Activated T-helper 2 cell treated with anti-CD3 and anti-CD28 coated beads, Interferon-gamma antibody, Interleukin-2, Interleukin-4, amounts not matched to agents 10 μg/mL and 5 μg/mL and 100 μg/mL, durations not matched to agents 14 hours and 24 hours and 36 hours (primary cell): ENCODE measurements around the gene U2AF2. TPM values are rescaled to one million over a fixed set of nuclear protein-coding genes. Genes with fewer than 3 reads are reported as not detected.

Experiments
- DNase-seq: peaks from one replicate; pipeline ENCODE4 v3.0.0; 2021; ENCODE audit warnings: low spot score
- H3K27ac Mint-ChIP-seq: one replicate; pipeline ENCODE4 v1.8.0; 2021; ENCODE audit warnings: mixed read lengths
- H3K27me3 Mint-ChIP-seq: one replicate; pipeline ENCODE4 v1.8.0; 2021; ENCODE audit warnings: low read depth, mixed read lengths
- H3K36me3 Mint-ChIP-seq: one replicate; pipeline ENCODE4 v1.8.0; 2021; ENCODE audit warnings: low read depth, mixed read lengths
- H3K4me1 Mint-ChIP-seq: one replicate; pipeline ENCODE4 v1.8.0; 2021; ENCODE audit warnings: low read depth, mixed read lengths
- H3K4me3 Mint-ChIP-seq: one replicate; pipeline ENCODE4 v1.8.0; 2021; ENCODE audit warnings: low read depth, mild to moderate bottlenecking, moderate library complexity, mixed read lengths
- H3K9me3 Mint-ChIP-seq: one replicate; pipeline ENCODE4 v1.8.0; 2021; ENCODE audit warnings: mixed read lengths
- intact Hi-C: fragments of 100-400 bp; cut with micrococcal nuclease; formaldehyde crosslinking; loops from one replicate; pipeline ENCODE4 v1.15.1; 2023
- total RNA-seq: library from RNA; stranded (reverse); gene quantifications from 2 replicates; pipeline ENCODE4 v1.2.3, GENCODE V29; 2022

U2AF2 gene
- total RNA-seq, 1 donor from 2014 or later = 351 TPM

DNA sequence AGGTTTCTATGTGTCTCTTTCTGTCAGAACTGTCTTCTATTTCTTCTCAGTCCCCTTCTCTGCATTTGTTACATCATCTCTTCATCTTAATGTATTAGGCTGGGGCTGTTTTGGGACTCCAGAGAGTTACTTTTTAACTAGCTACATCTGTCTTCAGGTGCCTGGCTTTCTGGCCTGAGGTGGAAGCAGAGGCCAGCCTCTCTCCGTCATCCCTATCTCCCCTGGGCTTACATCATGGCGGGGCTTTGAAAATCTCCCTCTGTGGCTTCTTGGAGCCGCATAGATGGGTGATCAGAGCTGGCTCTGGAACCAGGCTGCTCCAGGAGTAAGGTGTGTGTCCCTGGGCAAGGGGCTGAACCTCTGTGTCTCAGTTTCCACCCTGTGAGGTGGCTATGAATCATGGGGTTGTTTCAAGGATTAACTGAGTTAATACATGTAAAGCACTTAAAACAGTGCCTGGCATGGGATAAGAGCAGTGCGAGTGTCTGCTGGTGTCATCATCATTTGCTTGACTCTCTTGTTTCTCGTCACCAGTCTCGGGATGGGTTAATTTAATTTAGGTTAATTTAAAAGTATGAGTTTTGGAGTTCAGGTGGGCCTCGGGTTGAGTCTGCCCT, 22.2 kb downstream of the U2AF2 start:
- H3K4me1 Mint-ChIP-seq = peaks cover 37% of the 10 kb centered on the region
- H3K4me3 Mint-ChIP-seq = peak overlapping the region; percentile 100
- intact Hi-C loops = loop anchor here (5.0 kb wide), 1 partner anchor 35 kb away; the partner anchor contains the start of genes ZNF580 and ZNF581
- no peaks in the 10 kb centered on the region for H3K9me3 Mint-ChIP-seq
- no peak for DNase-seq
- peak overlapping the region; percentile 23 for H3K27ac Mint-ChIP-seq
- peaks cover 53% of the 10 kb centered on the region for H3K36me3 Mint-ChIP-seq
- no peaks in the 10 kb centered on the region for H3K27me3 Mint-ChIP-seq

DNA sequence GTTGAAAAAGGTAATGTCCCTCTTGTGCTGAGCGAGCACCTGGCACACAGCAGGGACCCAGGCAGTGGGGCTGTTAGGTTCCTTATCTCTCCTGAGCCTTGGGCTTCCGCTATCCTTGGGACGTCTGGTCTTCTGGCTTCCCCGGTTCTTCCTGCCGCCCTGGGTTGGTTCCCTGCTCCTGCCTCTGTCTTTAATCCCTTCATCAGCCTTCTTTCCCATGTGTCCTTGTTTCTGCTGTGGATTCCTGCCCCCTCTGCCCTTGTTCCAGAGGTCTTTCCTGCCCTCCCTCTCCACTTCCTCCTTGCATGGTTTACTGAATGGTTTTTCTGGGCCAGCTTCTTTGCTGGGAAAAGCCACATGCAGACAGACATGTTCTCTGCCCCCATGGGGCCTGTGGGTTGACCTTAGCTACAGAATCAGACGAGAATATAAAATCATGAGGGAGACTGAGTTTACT, 22.8 kb downstream of the U2AF2 start:
- Mint-ChIP-seq H3K4me3 (peak overlapping the region; percentile 23), H3K4me1 (peaks cover 37% of the 10 kb centered on the region), H3K36me3 (peaks cover 49% of the 10 kb centered on the region), H3K27ac (peak overlapping the region; percentile 5), H3K27me3 (no peaks in the 10 kb centered on the region), H3K9me3 (no peaks in the 10 kb centered on the region)
- DNase-seq = no peak
- intact Hi-C loops = loop anchor here (5.0 kb wide), 1 partner anchor 35 kb away; the partner anchor contains the start of genes ZNF580 and ZNF581

DNA sequence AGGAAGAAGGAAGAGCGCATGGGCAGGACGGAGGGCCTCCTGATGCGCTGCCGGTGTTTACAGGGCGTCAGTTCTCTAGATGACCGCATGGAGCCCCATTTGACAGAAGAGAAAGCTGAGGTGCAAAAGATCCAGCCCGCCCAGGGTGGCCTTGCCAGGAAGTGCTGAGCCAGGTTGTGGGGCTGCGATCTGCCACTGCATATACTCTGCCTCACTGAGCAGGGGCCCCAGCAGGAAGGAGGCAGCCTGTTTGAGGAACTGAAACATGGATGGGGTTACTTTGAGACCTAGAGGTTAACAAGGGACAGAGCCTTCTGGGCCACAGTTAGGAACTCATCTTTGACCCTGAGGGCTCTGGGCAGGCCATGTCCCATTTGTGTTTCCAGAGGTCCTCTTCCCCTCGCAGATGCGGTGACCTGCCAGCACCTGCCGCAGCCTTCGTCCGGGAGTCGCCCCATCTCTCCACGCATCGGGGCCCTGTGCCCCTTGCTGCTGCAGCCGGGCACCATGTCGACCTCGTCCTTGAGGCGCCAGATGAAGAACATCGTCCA, 23.4 kb downstream of the U2AF2 start:
- H3K27ac Mint-ChIP-seq = no peak overlapping the region
- no peaks in the 10 kb centered on the region for H3K27me3 Mint-ChIP-seq
- H3K4me1 Mint-ChIP-seq = peaks cover 37% of the 10 kb centered on the region
- DNase-seq = no peak
- no peak overlapping the region for H3K4me3 Mint-ChIP-seq
- peaks cover 47% of the 10 kb centered on the region for H3K36me3 Mint-ChIP-seq
- H3K9me3 Mint-ChIP-seq = no peaks in the 10 kb centered on the region
- intact Hi-C loops = loop anchor here (5.0 kb wide), 1 partner anchor 36 kb away; the partner anchor contains the start of genes ZNF580 and ZNF581

DNA sequence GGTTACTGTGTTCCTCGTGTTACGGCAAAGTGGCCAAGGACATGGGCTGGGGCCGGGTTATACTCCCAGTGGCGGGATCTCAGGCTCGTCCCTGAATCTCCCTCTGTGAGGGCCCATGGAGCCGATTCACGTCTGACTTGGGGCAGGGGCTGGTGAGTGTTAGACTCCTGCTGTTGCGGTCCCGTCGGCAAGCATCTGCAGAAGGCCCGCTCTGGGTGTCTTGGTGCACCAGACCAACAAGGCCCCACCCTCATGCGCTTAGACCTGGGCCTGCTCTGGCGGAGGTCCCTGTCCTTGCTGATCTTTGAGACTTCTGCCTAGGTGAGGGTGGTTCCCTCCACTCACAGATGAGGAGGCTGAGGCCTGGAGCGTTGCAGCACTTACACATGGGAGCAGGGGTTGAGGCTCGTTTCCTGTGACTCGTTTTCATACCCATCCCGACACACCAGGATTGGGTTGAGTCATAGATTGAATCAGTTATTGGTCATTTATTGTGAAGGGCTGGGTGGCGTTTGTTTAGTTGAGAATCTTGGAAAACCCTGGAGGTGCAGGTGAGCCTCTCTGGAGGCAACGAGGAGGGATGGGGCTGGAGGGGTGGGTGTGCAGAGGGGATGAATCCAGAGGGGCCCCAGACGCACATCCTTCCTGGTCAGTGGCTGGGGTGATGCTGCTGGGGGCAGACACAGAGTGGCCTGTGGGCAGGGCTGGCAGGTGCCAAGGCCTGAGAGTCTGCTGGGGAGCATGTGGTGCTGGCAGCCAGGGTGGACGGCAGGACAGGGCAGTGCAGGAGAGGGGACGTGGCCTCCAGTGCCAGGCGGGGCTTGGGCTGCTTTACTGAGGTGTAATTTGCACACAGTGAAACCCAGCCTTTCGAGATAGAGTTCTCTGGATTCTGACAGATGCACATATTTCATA, 24.8 kb downstream of the U2AF2 start:
- intact Hi-C loops = loop anchor here (5.0 kb wide), 1 partner anchor 37 kb away; the partner anchor contains the start of genes ZNF580 and ZNF581
- Mint-ChIP-seq H3K4me3 (no peak overlapping the region), H3K9me3 (no peaks in the 10 kb centered on the region), H3K36me3 (peaks cover 41% of the 10 kb centered on the region), H3K4me1 (peaks cover 31% of the 10 kb centered on the region), H3K27me3 (no peaks in the 10 kb centered on the region), H3K27ac (peak overlapping the region; percentile 6)
- no peak for DNase-seq

DNA sequence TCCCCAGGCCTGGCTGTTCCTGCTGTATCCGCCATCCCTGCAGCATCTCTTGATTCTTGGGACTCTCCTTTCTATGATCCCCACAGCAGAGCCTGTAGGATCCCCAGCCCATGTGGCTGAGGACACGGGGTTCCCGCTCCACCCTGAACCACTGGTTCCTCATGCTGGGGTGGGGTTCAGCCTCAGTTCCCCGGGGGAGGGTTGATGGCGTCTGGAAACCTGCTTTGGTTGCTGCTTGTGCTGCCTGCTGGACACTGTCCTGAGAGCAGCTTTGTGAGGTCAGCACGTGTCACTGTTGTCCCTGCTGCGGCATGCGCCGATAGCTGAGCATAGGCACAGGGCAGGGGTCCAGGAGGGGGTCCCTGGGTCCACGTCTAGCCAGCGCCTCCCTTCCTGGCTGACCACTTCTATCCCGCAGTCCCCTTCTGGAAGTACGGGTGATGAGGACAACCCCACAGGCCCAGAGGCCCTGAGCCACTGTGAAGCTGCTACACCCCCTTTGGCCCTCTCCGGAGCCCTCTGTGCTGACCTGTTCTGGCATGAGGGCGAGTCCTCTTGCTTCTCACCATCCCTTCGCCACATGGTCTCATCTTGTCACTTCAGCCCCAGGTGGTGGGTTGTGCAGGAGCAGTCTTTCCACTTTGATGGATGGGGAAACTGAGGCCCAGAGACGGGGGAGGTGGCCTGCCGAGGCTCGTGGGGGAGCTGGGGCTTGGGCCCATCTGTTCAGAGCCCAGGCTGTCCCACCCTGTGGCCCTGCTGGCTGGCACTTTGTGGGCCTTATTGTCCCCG, 25.7 kb downstream of the U2AF2 start:
- no peak overlapping the region for H3K27ac Mint-ChIP-seq
- H3K36me3 Mint-ChIP-seq = peaks cover 46% of the 10 kb centered on the region
- no peak for DNase-seq
- no peaks in the 10 kb centered on the region for H3K9me3 Mint-ChIP-seq
- H3K4me1 Mint-ChIP-seq = peaks cover 29% of the 10 kb centered on the region
- H3K4me3 Mint-ChIP-seq = no peak overlapping the region
- no peaks in the 10 kb centered on the region for H3K27me3 Mint-ChIP-seq
- intact Hi-C loops = no loop called here

DNA sequence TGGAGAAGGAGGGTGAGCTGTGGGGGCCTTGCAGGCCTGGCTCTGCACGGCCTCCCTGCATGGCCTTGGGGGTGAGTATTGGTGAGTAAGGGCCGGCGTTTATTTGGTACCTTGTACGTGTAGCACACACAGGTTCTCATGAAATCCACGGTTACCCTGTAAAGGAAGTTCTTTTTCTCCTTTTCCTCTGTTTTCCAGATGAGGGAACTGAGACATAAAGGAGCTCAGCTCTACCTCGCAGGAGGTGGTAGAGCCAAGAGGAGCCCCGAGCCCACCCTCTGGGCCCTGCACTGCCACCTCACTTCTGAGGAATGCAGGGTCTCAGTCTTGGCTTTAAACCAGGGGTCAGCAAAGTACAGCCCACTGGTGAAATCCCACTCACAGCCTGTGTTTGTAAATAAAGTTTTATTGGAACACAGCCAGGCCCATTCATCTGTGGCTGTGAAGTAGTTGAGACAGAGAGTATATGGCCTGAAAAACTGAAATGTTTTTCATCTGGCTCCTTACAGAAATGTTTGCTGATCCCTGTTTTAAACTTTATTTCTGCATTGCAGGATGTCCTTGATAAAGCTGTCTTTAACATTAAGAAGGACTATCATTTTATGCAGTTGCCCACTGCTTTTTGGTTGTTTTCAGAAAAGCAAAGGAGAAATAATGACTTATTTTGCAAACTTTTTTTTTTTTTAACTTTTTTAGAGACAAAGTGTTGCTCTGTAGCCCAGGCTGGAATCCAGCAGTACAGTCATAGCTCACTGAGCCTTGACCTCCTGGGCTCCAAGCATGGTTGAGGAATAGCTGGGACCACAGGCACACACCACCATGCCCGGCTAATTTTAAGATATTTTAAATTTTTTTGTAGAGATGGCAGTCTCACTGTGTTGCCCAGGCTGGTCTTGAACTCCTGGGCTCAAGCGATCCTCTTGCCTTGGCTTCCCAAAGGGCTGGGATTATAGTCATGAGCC, 26.6 kb downstream of the U2AF2 start:
- intact Hi-C loops = no loop called here
- no peak overlapping the region for H3K27ac Mint-ChIP-seq
- no peak overlapping the region for H3K4me3 Mint-ChIP-seq
- peaks cover 50% of the 10 kb centered on the region for H3K36me3 Mint-ChIP-seq
- H3K4me1 Mint-ChIP-seq = peaks cover 20% of the 10 kb centered on the region
- no peaks in the 10 kb centered on the region for H3K9me3 Mint-ChIP-seq
- no peaks in the 10 kb centered on the region for H3K27me3 Mint-ChIP-seq
- DNase-seq = no peak

DNA sequence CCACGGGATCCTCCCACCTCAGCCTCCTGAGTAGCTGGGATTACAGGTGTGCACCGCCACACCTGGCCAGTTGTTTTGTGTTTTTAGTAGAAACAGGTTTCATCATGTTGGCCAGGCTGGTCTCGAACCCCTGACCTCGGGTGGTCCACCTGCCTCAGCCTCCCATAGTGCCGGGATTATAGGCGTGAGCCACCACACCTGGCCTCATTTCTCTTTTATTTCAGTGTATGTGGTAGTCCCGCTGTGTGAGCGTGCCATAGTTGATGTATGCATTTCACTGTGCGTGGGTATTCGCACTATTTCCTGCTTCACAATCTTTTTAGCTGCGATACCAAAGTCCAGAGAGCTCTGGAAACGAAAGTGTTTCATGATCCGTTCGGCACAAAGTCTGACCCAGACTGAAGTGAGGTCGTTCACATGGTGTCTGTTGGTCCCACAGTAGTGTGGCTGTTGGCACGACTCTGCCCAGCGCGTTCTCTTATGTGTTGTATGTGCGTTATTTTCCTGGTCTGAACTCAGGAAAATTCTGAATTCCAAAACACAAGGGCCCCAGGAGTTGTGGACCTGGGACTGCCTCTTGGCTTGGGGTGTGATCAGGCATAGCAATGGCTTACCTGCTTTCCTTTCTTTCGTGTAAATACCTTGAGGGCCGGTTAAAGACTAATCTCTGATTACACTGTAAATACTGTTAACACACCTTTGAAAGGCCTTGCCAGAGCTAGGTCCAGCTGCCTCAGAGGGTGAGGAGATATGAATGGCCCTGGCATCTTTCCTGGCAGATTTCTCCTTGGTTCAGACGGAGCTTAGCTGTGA, 28.8 kb downstream of the U2AF2 start:
- H3K27ac Mint-ChIP-seq = no peak overlapping the region
- H3K4me3 Mint-ChIP-seq = no peak overlapping the region
- intact Hi-C loops = no loop called here
- H3K36me3 Mint-ChIP-seq = peaks cover 38% of the 10 kb centered on the region
- peaks cover 5% of the 10 kb centered on the region for H3K4me1 Mint-ChIP-seq
- H3K9me3 Mint-ChIP-seq = no peaks in the 10 kb centered on the region
- DNase-seq = no peak
- H3K27me3 Mint-ChIP-seq = no peaks in the 10 kb centered on the region

DNA sequence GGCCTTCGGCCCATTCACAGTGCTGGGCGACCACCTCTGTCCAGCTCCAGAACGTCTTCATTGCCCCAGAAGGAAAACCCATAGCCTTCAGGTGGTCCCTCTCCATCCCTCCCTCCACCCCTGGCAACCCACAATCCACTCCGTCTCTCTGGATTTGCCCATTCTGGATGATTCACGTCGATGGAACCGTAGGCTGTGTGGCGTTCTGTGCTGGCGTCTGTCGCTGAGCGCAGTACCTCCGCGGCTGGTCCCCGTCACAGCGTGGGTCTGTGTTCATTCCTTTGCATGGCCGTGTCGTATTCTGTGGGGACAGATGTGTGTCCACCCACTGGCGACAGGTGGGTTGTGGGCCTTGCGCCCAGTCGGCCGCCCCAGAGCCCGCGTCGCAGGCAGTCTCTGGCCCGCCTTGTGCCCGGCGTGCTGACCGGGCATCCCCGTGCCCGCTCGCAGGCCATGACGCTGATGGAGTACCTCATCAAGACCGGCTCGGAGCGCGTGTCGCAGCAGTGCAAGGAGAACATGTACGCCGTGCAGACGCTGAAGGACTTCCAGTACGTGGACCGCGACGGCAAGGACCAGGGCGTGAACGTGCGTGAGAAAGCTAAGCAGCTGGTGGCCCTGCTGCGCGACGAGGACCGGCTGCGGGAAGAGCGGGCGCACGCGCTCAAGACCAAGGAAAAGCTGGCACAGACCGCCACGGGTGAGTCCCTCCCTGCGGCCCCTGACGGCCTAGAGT, 30.3 kb downstream of the U2AF2 start:
- Mint-ChIP-seq H3K36me3 (peaks cover 35% of the 10 kb centered on the region), H3K4me1 (no peaks in the 10 kb centered on the region), H3K9me3 (no peaks in the 10 kb centered on the region), H3K27me3 (no peaks in the 10 kb centered on the region), H3K4me3 (no peak overlapping the region), H3K27ac (no peak overlapping the region)
- intact Hi-C loops = no loop called here
- DNase-seq = no peak

DNA sequence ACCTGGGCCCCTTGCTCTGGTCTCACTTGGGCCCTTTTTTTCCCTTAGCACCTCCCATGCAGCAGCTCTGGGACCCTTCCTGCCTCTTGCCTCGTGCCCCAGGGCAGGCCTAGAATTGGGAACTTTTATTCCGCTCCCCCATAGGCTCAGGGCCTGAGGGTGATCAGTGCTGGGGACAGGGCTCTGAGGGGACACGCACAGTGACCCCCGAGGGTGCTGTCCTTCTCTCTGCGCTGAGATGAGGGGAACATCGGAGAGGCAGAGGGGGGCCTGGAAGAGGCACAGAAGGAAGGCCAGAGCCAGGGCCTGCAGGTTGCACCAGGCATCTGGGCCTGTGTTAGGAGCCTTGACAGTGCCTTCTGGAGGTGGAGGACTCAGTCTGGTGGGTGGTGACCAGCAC, 30.9 kb downstream of the U2AF2 start:
- Mint-ChIP-seq H3K36me3 (peaks cover 39% of the 10 kb centered on the region), H3K4me3 (no peak overlapping the region), H3K27ac (no peak overlapping the region), H3K27me3 (no peaks in the 10 kb centered on the region), H3K4me1 (no peaks in the 10 kb centered on the region), H3K9me3 (no peaks in the 10 kb centered on the region)
- DNase-seq = no peak
- intact Hi-C loops = no loop called here

DNA sequence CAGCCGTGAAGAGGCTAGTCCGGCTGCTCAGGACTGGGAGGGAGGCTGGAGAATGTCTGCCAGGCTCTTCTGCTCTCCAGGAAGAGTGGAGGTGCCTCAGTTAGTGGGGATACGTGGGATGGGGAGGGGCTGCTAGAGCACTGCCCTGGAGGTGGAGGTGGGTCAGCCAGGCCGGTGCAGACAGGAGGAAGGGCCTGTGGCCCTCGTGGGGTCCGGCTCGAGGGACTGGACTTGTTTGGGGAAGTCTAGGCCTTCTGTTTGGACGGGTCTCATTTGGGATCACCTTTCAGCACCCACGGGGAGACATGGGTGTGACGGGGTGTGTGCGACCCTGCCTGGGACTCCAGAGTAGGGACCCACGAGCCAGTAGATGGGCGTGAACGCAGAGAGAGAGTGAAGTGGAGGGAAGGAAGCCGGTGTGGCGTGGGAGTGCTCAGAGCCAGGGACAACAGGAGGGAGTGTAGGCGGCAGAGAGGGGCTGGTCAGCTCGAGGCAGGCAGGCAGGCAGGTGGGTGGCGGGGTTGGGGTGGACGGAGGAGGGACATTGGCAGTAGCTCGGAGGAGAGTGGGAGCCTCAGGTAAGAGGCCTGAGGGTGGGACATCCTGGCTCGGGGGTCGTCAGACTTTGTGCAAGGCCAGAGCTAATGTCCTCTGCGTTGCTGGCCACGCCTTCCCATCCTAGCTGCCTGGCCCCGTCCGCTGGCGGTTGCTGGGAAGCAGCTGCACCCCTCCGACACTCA, 31.6 kb downstream of the U2AF2 start:
- no peak overlapping the region for H3K4me3 Mint-ChIP-seq
- intact Hi-C loops = no loop called here
- no peak for DNase-seq
- no peaks in the 10 kb centered on the region for H3K9me3 Mint-ChIP-seq
- no peaks in the 10 kb centered on the region for H3K27me3 Mint-ChIP-seq
- peaks cover 42% of the 10 kb centered on the region for H3K36me3 Mint-ChIP-seq
- no peak overlapping the region for H3K27ac Mint-ChIP-seq
- H3K4me1 Mint-ChIP-seq = no peaks in the 10 kb centered on the region
